MV-4-11 (cell line): ENCODE data around the gene ZBTB48.
"Not testable (repeated sequence)": the region's sequence is repeated elsewhere in the genome, so short reads cannot be mapped to it uniquely, and the experiment has no call there.

Experiments
- DNase-seq: peaks from one replicate; lab custom pipeline; 2025; lab: John Stamatoyannopoulos, UW

Gene ZBTB48

GRCh38 chr1:6634371-6635052 lies 54.7 kb downstream of the ZBTB48 start:
- no peak for DNase-seq

- DNase-seq: no peak
Measured at GRCh38 chr1:6635161-6635909, 55.5 kb downstream of the ZBTB48 start.

GRCh38 chr1:6635910-6636760 lies 56.3 kb downstream of the ZBTB48 start:
- DNase-seq: no peak

GRCh38 chr1:6636778-6637177 lies 57.0 kb downstream of the ZBTB48 start:
- DNase-seq: not testable (repeated sequence)

- DNase-seq: no peak
Measured at GRCh38 chr1:6637770-6638169, 58.0 kb downstream of the ZBTB48 start.

- DNase-seq: no peak
Measured at GRCh38 chr1:6638226-6638625, 58.4 kb downstream of the ZBTB48 start.
